CD4-positive, alpha-beta memory T cell (primary cell): ENCODE data around the gene ANGEL1. TPM values are rescaled to one million over a fixed set of nuclear protein-coding genes. Genes with fewer than 3 reads are reported as not detected.

Experiments
- CTCF ChIA-PET: fragments of 350-600 bp; sonication (Branson Sonifier 250); formaldehyde crosslinking; loops from one replicate; lab custom pipeline; 2021; ENCODE audit warnings: inconsistent platforms; ENCODE audit not compliant: partially characterized antibody; lab: Charles Lee
- POLR2A ChIA-PET: fragments of 350-600 bp; sonication (Branson Sonifier 250); formaldehyde crosslinking; loops from one replicate; lab custom pipeline; 2021; ENCODE audit not compliant: partially characterized antibody; lab: Charles Lee
- DNase-seq, 5 donors: peaks; one replicate each; pipeline versions ENCODE4 v3.0.0 to v3.0.0-alpha.2; 2020 to 2022; ENCODE audit warnings: mixed read lengths in 1 of 5
- H3K27ac ChIP-seq: one replicate; pipeline ENCODE4 v1.7.0; 2013; ENCODE audit warnings: low read depth, low read length
- H3K27me3 ChIP-seq: 2 replicates; pipeline ENCODE4 v1.7.0; 2013; ENCODE audit warnings: mild to moderate bottlenecking, low read length, moderate library complexity; ENCODE audit not compliant: insufficient read depth
- H3K36me3 ChIP-seq: 2 replicates; pipeline ENCODE4 v1.7.0; 2013; ENCODE audit warnings: mild to moderate bottlenecking, low read length, moderate library complexity; ENCODE audit not compliant: insufficient read depth
- H3K4me1 ChIP-seq: 2 replicates; pipeline ENCODE4 v1.7.0; 2013; ENCODE audit warnings: mild to moderate bottlenecking, low read length, moderate library complexity; ENCODE audit not compliant: insufficient read depth
- H3K4me3 ChIP-seq, 2 donors: one replicate each; pipeline ENCODE4 v1.7.0; 2013; ENCODE audit warnings: low read length in 2 of 2, mild to moderate bottlenecking in 1 of 2
- H3K9me3 ChIP-seq, 2 donors: one replicate each; pipeline ENCODE4 v1.7.0; 2013; ENCODE audit warnings: low read length in 2 of 2, control low read depth in 1 of 2; ENCODE audit not compliant: control insufficient read depth in 1 of 2
- H3K27ac Mint-ChIP-seq, 7 donors: one replicate each; pipeline ENCODE4 v1.8.0; 2020 to 2021; ENCODE audit warnings: mixed read lengths in 7 of 7, mild to moderate bottlenecking in 6 of 7, inconsistent platforms in 3 of 7, moderate library complexity in 3 of 7
- H3K27me3 Mint-ChIP-seq, 2 donors: one replicate each; pipeline ENCODE4 v1.8.0; 2020 to 2021; ENCODE audit warnings: mixed read lengths in 2 of 2
- H3K36me3 Mint-ChIP-seq, 2 donors: one replicate each; pipeline ENCODE4 v1.8.0; 2020 to 2021; ENCODE audit warnings: mixed read lengths in 2 of 2, inconsistent platforms in 1 of 2, mild to moderate bottlenecking in 1 of 2
- H3K4me1 Mint-ChIP-seq, 4 donors: one replicate each; pipeline ENCODE4 v1.8.0; 2020 to 2021; ENCODE audit warnings: mixed read lengths in 4 of 4, mild to moderate bottlenecking in 1 of 4
- H3K4me3 Mint-ChIP-seq, 8 donors: one replicate each; pipeline ENCODE4 v1.8.0; 2020 to 2021; ENCODE audit warnings: mixed read lengths in 8 of 8, mild to moderate bottlenecking in 7 of 8, moderate library complexity in 6 of 8, inconsistent platforms in 3 of 8
- H3K9me3 Mint-ChIP-seq, 8 donors: one replicate each; pipeline ENCODE4 v1.8.0; 2020 to 2021; ENCODE audit warnings: mixed read lengths in 8 of 8, mild to moderate bottlenecking in 5 of 8, inconsistent platforms in 3 of 8, moderate library complexity in 1 of 8
- intact Hi-C: fragments of 100-400 bp; cut with micrococcal nuclease; formaldehyde crosslinking; loops from one replicate; pipeline ENCODE4 v1.15.1; 2023
- polyA plus RNA-seq, 2 donors: library from polyadenylated mRNA; unstranded; fragments of 300-500 nt; fragmentation: Illumina TruSeq; gene quantifications; one replicate each; pipeline ENCODE4 v1.2.3, GENCODE V29; 2021
- total RNA-seq, 2 experiments: library from RNA; stranded (reverse); gene quantifications; one replicate each; pipeline ENCODE4 v1.2.3, GENCODE V29; 2021

The ANGEL1 gene
- total and polyA plus RNA-seq, 4 experiments from 2014 or later, result 17.9 to 32.0 (median 27.0) TPM

GRCh38 chr14:76780058-76780345 lies 32.7 kb downstream of the ANGEL1 start:
- H3K36me3 Mint-ChIP-seq, result peaks cover 5 to 18% of the 10 kb centered on the region in 2 donors
- CTCF ChIA-PET, result interaction anchor here (1.5 to 10.5 kb wide), 2 partner anchors 32 to 71 kb away, joined by 3 to 209 read pairs; no protein-coding TSS in a partner anchor
- H3K27ac ChIP-seq, result no peak overlapping the region
- H3K9me3 Mint-ChIP-seq, result no peaks in the 10 kb centered on the region
- no peak for DNase-seq
- H3K27ac Mint-ChIP-seq, result peak overlapping the region in 3 of 7 donors; percentile 24 to 58 (median 57)
- H3K9me3 ChIP-seq, result no peaks in the 10 kb centered on the region
- POLR2A ChIA-PET, result no interaction called here
- H3K27me3 Mint-ChIP-seq, result no peaks in the 10 kb centered on the region
- no peaks in the 10 kb centered on the region for H3K27me3 ChIP-seq
- H3K4me3 ChIP-seq, result no peak overlapping the region
- no peak overlapping the region for H3K4me3 Mint-ChIP-seq
- peaks cover 14 to 24% (median 17%) of the 10 kb centered on the region in 4 donors for H3K4me1 Mint-ChIP-seq
- peaks cover 25% of the 10 kb centered on the region for H3K4me1 ChIP-seq
- no peaks in the 10 kb centered on the region for H3K36me3 ChIP-seq
- intact Hi-C loops, result no loop called here

- intact Hi-C loops, result no loop called here
- Mint-ChIP-seq H3K4me3 (no peak overlapping the region), H3K36me3 (peaks cover 5 to 14% of the 10 kb centered on the region in 2 donors), H3K4me1 (peaks cover 12 to 20% (median 16%) of the 10 kb centered on the region in 4 donors), H3K27ac (peak overlapping the region in 3 of 7 donors; percentile 24 to 58 (median 43)), H3K27me3 (no peaks in the 10 kb centered on the region), H3K9me3 (no peaks in the 10 kb centered on the region)
- Histone ChIP-seq H3K4me1 (peaks cover 25% of the 10 kb centered on the region), H3K27ac (no peak overlapping the region), H3K4me3 (no peak overlapping the region), H3K27me3 (no peaks in the 10 kb centered on the region), H3K9me3 (no peaks in the 10 kb centered on the region), H3K36me3 (no peaks in the 10 kb centered on the region)
- ChIA-PET CTCF (interaction anchor here (1.5 to 10.5 kb wide), 2 partner anchors 32 to 71 kb away, joined by 3 to 209 read pairs; no protein-coding TSS in a partner anchor), POLR2A (interaction anchor here (1.2 kb wide), 1 partner anchor 11 kb away, joined by 3 read pairs; no protein-coding TSS in a partner anchor)
- no peak for DNase-seq
Observed at GRCh38 chr14:76779221-76780057, 33.2 kb downstream of the ANGEL1 start.

DNA sequence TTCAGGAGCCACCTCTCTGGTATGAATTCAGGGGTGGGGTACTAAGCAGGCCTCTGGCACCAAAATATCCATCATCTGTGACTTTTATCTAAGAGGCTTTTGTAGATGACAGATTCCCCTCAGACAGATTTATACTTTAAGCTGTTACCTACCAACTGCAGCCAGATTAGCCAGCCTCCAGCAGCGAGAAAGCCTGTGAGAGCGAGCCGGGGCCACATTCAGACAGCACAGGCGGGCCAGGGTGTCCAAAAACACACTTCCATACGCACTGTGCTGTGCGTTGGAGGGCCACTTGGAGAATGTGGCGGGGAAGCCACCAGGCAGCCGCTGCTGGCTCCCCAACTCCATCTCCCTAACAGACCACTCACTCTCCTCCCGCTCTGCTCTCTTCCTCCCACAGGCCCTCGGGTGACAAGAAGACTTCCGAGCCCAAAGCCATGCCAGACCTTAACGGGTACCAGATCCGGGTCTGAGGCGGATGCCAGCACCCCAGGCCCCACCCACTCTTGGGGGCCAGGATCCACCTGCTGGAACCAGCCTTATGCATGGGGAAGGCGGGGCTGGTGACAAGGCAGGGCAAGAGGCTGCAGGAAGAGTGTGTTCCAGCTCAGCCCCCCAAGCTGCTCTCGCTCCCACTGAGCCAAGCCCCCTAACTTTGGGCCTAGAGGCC lies 34.0 kb downstream of the ANGEL1 start:
- intact Hi-C loops, result no loop called here
- DNase-seq, result no peak
- Mint-ChIP-seq H3K27ac (peak overlapping the region in 2 of 7 donors; percentile 24 to 65), H3K4me3 (no peak overlapping the region), H3K4me1 (peaks cover 12 to 20% (median 16%) of the 10 kb centered on the region in 4 donors), H3K9me3 (no peaks in the 10 kb centered on the region), H3K27me3 (no peaks in the 10 kb centered on the region), H3K36me3 (peaks cover 5 to 14% of the 10 kb centered on the region in 2 donors)
- H3K4me1 ChIP-seq, result peaks cover 25% of the 10 kb centered on the region
- CTCF ChIA-PET, result interaction anchor here (1.4 kb wide), 1 partner anchor 63 kb away, joined by 4 read pairs; no protein-coding TSS in a partner anchor
- no peak overlapping the region for H3K4me3 ChIP-seq
- no peaks in the 10 kb centered on the region for H3K36me3 ChIP-seq
- no peaks in the 10 kb centered on the region for H3K27me3 ChIP-seq
- POLR2A ChIA-PET, result interaction anchor here (1.2 kb wide), 1 partner anchor 10 kb away, joined by 3 read pairs; no protein-coding TSS in a partner anchor
- H3K27ac ChIP-seq, result no peak overlapping the region
- no peaks in the 10 kb centered on the region for H3K9me3 ChIP-seq

DNA sequence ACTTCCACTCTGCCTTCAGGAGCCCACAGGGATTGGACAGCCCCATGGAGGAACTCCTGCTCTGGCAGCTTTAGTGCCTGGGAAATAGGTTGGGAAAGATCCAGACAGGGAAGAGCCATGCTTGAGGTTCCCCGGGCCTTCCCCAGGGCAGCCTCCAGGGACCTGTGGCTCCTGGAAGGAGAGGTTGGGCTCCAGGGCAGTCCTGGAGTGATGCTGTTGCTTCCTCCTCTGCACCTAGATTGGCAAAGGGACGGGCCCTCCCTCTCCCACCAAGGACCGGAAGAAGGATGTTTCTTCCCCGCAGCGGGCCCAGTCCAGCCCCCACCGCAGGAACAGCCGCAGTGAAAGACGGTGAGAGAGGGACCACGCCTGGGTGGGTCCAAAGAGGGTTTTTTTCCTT lies 35.0 kb downstream of the ANGEL1 start:
- no peak overlapping the region for H3K27ac ChIP-seq
- no peaks in the 10 kb centered on the region for H3K9me3 ChIP-seq
- no peaks in the 10 kb centered on the region for H3K27me3 ChIP-seq
- no peaks in the 10 kb centered on the region for H3K36me3 ChIP-seq
- H3K9me3 Mint-ChIP-seq, result no peaks in the 10 kb centered on the region
- no peak overlapping the region for H3K4me3 Mint-ChIP-seq
- peaks cover 16% of the 10 kb centered on the region for H3K4me1 ChIP-seq
- ChIA-PET CTCF (interaction anchor here (1.3 to 1.4 kb wide), 2 partner anchors 62 to 68 kb away, joined by 4 to 7 read pairs; no protein-coding TSS in a partner anchor), POLR2A (interaction anchor here (1.3 kb wide), 1 partner anchor 9 kb away, joined by 3 read pairs; no protein-coding TSS in a partner anchor)
- peaks cover 5% of the 10 kb centered on the region in 2 donors for H3K36me3 Mint-ChIP-seq
- H3K27ac Mint-ChIP-seq, result no peak overlapping the region
- intact Hi-C loops, result no loop called here
- DNase-seq, result no peak
- peaks cover 4 to 11% (median 8%) of the 10 kb centered on the region in 4 donors for H3K4me1 Mint-ChIP-seq
- H3K27me3 Mint-ChIP-seq, result no peaks in the 10 kb centered on the region
- no peak overlapping the region for H3K4me3 ChIP-seq

DNA sequence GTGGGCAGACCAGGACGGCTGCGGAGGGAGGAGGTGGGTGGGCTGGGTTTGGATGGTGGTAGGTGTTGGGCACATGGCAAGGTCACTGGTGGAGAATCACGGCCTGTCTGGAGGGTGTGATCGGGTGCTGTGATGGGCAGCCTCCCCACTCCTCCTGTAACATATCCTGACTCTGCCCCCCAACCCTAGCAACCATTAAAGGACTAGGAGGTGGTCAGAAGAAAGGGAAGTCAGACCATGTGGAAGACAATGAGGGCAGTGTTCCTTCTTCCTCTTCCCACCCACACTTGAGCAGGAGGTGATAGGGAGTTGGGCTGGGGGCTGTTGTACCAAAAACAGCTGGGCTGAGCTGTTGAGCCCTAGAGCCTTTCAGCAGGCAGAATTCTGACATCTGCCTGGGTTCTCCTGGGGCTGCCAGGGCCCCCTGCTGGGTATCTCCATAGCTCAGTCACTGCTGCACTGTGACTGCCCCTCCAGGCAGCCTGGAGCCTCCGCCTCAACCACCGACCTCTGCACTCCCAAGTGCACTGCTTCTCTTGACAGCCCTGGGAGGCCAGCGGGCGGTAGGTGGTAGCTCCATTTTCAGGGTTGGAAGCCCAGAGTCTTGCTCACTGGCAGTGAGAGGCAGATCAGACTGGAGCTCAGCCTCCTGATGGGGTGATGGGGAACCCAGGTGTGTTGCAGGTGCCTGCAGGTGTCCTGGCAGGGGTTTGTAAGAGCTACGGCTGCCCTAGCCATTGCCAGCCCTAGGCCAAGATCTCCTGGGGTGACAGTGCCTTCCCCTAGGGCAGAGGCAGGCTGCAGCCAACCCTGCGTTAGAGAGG lies 36.0 kb downstream of the ANGEL1 start:
- peaks cover 0 to 5% of the 10 kb centered on the region in 2 donors for H3K36me3 Mint-ChIP-seq
- POLR2A ChIA-PET, result interaction anchor here (1.0 to 1.3 kb wide), 2 partner anchors 8 to 15 kb away, joined by 3 read pairs; partner anchors contain the start of gene VASH1
- H3K4me3 Mint-ChIP-seq, result no peak overlapping the region
- intact Hi-C loops, result no loop called here
- no peaks in the 10 kb centered on the region for H3K27me3 Mint-ChIP-seq
- DNase-seq, result no peak
- H3K9me3 ChIP-seq, result no peaks in the 10 kb centered on the region
- peaks cover 5% of the 10 kb centered on the region for H3K4me1 ChIP-seq
- no peak overlapping the region for H3K27ac Mint-ChIP-seq
- H3K27ac ChIP-seq, result no peak overlapping the region
- H3K4me1 Mint-ChIP-seq, result peaks cover 1 to 7% (median 4%) of the 10 kb centered on the region in 4 donors
- CTCF ChIA-PET, result interaction anchor here (1.1 to 1.4 kb wide), 5 partner anchors 9 to 67 kb away, joined by 3 to 7 read pairs (median 4); no protein-coding TSS in a partner anchor
- H3K9me3 Mint-ChIP-seq, result no peaks in the 10 kb centered on the region
- H3K4me3 ChIP-seq, result no peak overlapping the region
- no peaks in the 10 kb centered on the region for H3K36me3 ChIP-seq
- H3K27me3 ChIP-seq, result no peaks in the 10 kb centered on the region

- no peak for DNase-seq
- Mint-ChIP-seq H3K27ac (no peak overlapping the region), H3K9me3 (no peaks in the 10 kb centered on the region), H3K27me3 (no peaks in the 10 kb centered on the region), H3K4me3 (no peak overlapping the region), H3K4me1 (peaks cover 1 to 7% (median 4%) of the 10 kb centered on the region in 4 donors), H3K36me3 (peaks cover 0 to 5% of the 10 kb centered on the region in 2 donors)
- Histone ChIP-seq H3K36me3 (no peaks in the 10 kb centered on the region), H3K4me1 (no peaks in the 10 kb centered on the region), H3K9me3 (no peaks in the 10 kb centered on the region), H3K27me3 (no peaks in the 10 kb centered on the region), H3K27ac (no peak overlapping the region), H3K4me3 (no peak overlapping the region)
- ChIA-PET CTCF (interaction anchor here (1.1 to 1.7 kb wide), 3 partner anchors 8 to 66 kb away, joined by 3 to 5 read pairs (median 3); no protein-coding TSS in a partner anchor), POLR2A (interaction anchor here (1.0 kb wide), 1 partner anchor 15 kb away, joined by 3 read pairs; the partner anchor contains the start of gene VASH1)
- intact Hi-C loops, result no loop called here
Observed at GRCh38 chr14:76775695-76776427, 36.8 kb downstream of the ANGEL1 start.
